ENCODE results near the gene ZBTB34.

Gene ZBTB34

DNA sequence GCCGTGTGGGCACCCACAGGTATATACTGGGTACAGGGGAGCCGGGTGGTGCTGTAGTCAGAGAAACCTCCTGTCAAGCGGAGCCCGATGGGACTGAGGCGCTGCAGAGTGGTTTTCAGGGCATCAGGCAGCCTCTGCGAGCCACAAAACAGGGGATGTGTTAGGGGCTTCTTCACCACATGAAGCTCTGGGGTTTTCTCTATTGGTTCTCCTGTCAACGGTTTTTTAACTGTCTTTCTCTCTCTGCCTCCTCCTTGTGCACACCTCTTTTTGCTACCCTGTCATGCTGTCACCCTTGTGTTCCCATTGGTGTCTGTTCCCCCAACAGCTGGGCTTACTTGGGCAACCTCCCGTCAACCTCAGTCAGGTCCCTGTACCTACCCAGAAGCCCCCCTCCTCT, 74.0 kb downstream of the ZBTB34 start:
- DNase-seq (ENCODE audit: extremely low spot score) = no peak
- CTCF ChIA-PET = interaction anchor here (0.8 to 2.1 kb wide), 6 partner anchors 8 to 281 kb away, joined by 3 to 9 read pairs (median 6); no protein-coding TSS in a partner anchor
- POLR2A ChIA-PET = no interaction called here
- TF ChIP-seq CTCF (IDR thresholded peaks at IDR 0.05; ENCODE audit: control extremely low read depth, extremely low read depth, low read depth, missing control alignments) = no peak

Data from GM10248 (cell line).